Activated naive CD8-positive, alpha-beta T cell treated with anti-CD3 and anti-CD28 coated beads, Interleukin-2, amount 50 U/mL, for 24 hours (primary cell): ENCODE data around the gene PID1.

Experiments used
- ATAC-seq: fragments of 150-1000 bp; cut with Tn5 transposase; one replicate; pipeline ENCODE4 v1.10.0; 2021
- DNase-seq: peaks from one replicate; pipeline ENCODE4 v3.0.0; 2021
- H3K27ac Mint-ChIP-seq: one replicate; pipeline ENCODE4 v1.8.0; 2021; ENCODE audit warnings: mild to moderate bottlenecking, mixed read lengths
- H3K27me3 Mint-ChIP-seq: one replicate; pipeline ENCODE4 v1.8.0; 2021; ENCODE audit warnings: mixed read lengths
- H3K36me3 Mint-ChIP-seq: one replicate; pipeline ENCODE4 v1.8.0; 2021; ENCODE audit warnings: low read depth, mixed read lengths
- H3K4me1 Mint-ChIP-seq: one replicate; pipeline ENCODE4 v1.8.0; 2021; ENCODE audit warnings: mixed read lengths
- H3K4me3 Mint-ChIP-seq: one replicate; pipeline ENCODE4 v1.8.0; 2021; ENCODE audit warnings: mild to moderate bottlenecking, moderate library complexity, mixed read lengths
- H3K9me3 Mint-ChIP-seq: one replicate; pipeline ENCODE4 v1.8.0; 2021; ENCODE audit warnings: mixed read lengths

Gene PID1, protein sequence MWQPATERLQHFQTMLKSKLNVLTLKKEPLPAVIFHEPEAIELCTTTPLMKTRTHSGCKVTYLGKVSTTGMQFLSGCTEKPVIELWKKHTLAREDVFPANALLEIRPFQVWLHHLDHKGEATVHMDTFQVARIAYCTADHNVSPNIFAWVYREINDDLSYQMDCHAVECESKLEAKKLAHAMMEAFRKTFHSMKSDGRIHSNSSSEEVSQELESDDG

GRCh38 chr2:229270551-229271410 lies at the start of gene PID1:
Gene PID1 (minus strand): TSS chr2:229271287. CDS start chr2:229271043, 244 bp downstream.
- Mint-ChIP-seq H3K27ac (no peak within 1 kb of the TSS), H3K36me3 (no peaks in the 10 kb centered on the region), H3K9me3 (no peaks in the 10 kb centered on the region), H3K4me1 (no peaks in the 10 kb centered on the region), H3K27me3 (peaks cover 35% of the 10 kb centered on the region), H3K4me3 (no peak within 1 kb of the TSS)
- ATAC-seq (no peak), DNase-seq (no peak)

DNA sequence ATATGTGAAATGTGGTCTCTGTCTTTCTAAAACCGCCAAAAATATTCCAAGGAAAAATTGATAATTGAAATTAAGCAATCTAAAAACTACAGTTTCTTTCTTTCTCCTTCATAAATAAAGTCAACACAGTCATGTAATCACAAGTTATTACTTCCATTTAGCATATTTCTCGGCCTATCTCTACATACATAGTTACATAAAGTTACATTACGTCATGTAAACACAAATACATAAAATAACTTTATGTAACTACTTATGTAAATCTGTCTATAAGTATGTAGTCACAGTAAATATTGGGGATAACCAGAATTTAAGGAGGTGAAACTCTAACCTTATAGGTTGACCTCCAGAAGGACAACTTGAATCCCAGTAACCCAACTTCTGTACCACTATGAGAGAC lies 48.5 kb upstream of the PID1 start:
- Mint-ChIP-seq H3K4me3 (no peak overlapping the region), H3K36me3 (no peaks in the 10 kb centered on the region), H3K27me3 (no peaks in the 10 kb centered on the region), H3K9me3 (peaks cover 8% of the 10 kb centered on the region), H3K4me1 (no peaks in the 10 kb centered on the region), H3K27ac (no peak overlapping the region)
- ATAC-seq = no peak
- no peak for DNase-seq

- ATAC-seq (no peak), DNase-seq (no peak)
- no peaks in the 10 kb centered on the region for H3K36me3 Mint-ChIP-seq
- no peaks in the 10 kb centered on the region for H3K9me3 Mint-ChIP-seq
- H3K4me3 Mint-ChIP-seq = no peak overlapping the region
- no peaks in the 10 kb centered on the region for H3K27me3 Mint-ChIP-seq
- no peak overlapping the region for H3K27ac Mint-ChIP-seq
- no peaks in the 10 kb centered on the region for H3K4me1 Mint-ChIP-seq
Measured at GRCh38 chr2:229314117-229314516, 43.0 kb upstream of the PID1 start.

DNA sequence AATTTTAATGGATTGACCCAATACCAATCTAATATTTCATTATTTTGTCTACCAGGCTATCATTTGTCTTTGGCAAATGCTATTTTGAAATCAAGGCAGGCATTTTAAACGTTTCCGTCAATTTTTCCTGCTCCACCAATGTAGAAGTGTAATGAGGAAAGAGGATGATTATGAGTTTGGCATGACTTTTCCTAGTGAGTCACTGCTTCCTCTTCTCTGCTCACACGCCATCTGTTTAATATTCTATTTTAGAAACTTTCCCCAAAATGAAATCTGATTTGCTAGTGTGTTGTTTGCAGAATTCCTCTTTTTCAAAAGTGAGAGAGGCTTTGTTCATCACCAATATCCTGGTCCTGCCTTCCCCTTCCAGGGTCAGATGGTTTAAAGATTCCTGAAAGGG lies 42.5 kb upstream of the PID1 start:
- Mint-ChIP-seq H3K4me3 (no peak overlapping the region), H3K36me3 (no peaks in the 10 kb centered on the region), H3K27ac (no peak overlapping the region), H3K4me1 (no peaks in the 10 kb centered on the region), H3K9me3 (no peaks in the 10 kb centered on the region), H3K27me3 (no peaks in the 10 kb centered on the region)
- ATAC-seq (no peak), DNase-seq (no peak)

DNA sequence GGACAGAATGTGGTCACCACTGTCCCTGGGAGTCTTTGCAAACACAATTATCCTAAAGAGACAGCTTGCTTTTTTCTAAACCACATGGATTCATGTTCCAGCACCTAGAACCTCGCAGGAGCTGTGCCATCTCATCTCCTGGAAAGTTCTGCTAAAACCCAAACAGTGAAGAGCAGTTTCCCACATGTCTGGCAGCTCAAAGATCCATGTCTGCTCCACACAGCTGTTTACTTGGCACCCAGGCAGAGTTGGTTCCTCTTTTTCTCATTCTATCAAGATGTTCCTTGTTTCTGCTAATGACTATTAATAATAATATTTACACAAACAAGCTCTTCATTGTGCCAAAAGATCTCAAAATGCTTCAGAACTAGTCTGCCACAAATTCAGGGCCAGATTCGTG lies 30.1 kb upstream of the PID1 start:
- H3K9me3 Mint-ChIP-seq = no peaks in the 10 kb centered on the region
- DNase-seq (no peak), ATAC-seq (no peak)
- H3K27me3 Mint-ChIP-seq = peaks cover 2% of the 10 kb centered on the region
- H3K4me1 Mint-ChIP-seq = no peaks in the 10 kb centered on the region
- no peak overlapping the region for H3K4me3 Mint-ChIP-seq
- H3K36me3 Mint-ChIP-seq = no peaks in the 10 kb centered on the region
- no peak overlapping the region for H3K27ac Mint-ChIP-seq

GRCh38 chr2:229300790-229301189 lies 29.7 kb upstream of the PID1 start:
- H3K36me3 Mint-ChIP-seq = no peaks in the 10 kb centered on the region
- no peak overlapping the region for H3K4me3 Mint-ChIP-seq
- no peaks in the 10 kb centered on the region for H3K4me1 Mint-ChIP-seq
- no peaks in the 10 kb centered on the region for H3K9me3 Mint-ChIP-seq
- H3K27me3 Mint-ChIP-seq = peaks cover 2% of the 10 kb centered on the region
- no peak for ATAC-seq
- DNase-seq = no peak
- no peak overlapping the region for H3K27ac Mint-ChIP-seq

DNA sequence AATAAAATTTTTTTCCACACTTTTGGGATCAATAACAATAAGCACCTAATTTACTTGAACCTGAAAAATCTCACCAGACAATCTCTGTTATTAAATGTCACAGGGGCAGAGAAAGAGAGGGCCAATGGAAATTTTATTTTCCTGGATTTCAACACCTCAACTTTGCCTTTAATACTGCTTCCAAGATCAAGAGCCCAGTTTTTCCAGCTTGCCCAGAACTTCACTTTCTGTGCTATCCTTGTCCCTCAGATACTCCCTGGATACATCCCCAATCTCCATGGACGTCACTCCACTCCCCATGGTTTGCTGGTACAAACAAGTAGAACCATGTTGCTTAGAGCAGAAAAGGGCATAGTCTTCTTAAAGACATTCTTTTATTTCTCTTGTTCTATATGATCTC lies 29.3 kb upstream of the PID1 start:
- Mint-ChIP-seq H3K4me3 (no peak overlapping the region), H3K27ac (no peak overlapping the region), H3K4me1 (no peaks in the 10 kb centered on the region), H3K36me3 (no peaks in the 10 kb centered on the region), H3K27me3 (peaks cover 2% of the 10 kb centered on the region), H3K9me3 (no peaks in the 10 kb centered on the region)
- no peak for DNase-seq
- no peak for ATAC-seq

- no peak overlapping the region for H3K4me3 Mint-ChIP-seq
- ATAC-seq (no peak), DNase-seq (no peak)
- H3K27ac Mint-ChIP-seq = no peak overlapping the region
- H3K36me3 Mint-ChIP-seq = no peaks in the 10 kb centered on the region
- H3K27me3 Mint-ChIP-seq = no peaks in the 10 kb centered on the region
- H3K9me3 Mint-ChIP-seq = no peaks in the 10 kb centered on the region
- no peaks in the 10 kb centered on the region for H3K4me1 Mint-ChIP-seq
Measured at GRCh38 chr2:229297247-229297646, 26.2 kb upstream of the PID1 start.

DNA sequence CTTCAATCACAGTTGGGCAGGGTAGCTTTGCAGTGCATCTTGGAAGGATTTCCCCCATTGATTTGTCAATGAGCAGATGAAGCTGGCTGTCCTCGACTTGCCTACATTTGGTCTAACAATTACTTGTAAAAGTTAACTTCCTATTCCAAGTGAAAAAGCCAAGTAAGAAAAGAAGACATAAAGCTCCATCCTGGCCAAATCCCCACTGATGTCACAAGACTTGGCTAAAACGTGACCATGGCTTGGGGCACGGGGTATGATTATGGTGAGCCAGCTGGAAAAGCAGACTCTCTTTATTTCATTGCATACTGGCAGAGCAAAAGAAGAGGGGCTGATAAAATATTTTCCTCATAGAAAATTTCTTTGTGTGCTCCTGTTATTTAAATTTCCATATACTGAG lies 25.4 kb upstream of the PID1 start:
- no peak overlapping the region for H3K4me3 Mint-ChIP-seq
- no peaks in the 10 kb centered on the region for H3K4me1 Mint-ChIP-seq
- no peaks in the 10 kb centered on the region for H3K27me3 Mint-ChIP-seq
- H3K9me3 Mint-ChIP-seq = no peaks in the 10 kb centered on the region
- ATAC-seq = no peak
- H3K36me3 Mint-ChIP-seq = no peaks in the 10 kb centered on the region
- DNase-seq = no peak
- H3K27ac Mint-ChIP-seq = no peak overlapping the region

DNA sequence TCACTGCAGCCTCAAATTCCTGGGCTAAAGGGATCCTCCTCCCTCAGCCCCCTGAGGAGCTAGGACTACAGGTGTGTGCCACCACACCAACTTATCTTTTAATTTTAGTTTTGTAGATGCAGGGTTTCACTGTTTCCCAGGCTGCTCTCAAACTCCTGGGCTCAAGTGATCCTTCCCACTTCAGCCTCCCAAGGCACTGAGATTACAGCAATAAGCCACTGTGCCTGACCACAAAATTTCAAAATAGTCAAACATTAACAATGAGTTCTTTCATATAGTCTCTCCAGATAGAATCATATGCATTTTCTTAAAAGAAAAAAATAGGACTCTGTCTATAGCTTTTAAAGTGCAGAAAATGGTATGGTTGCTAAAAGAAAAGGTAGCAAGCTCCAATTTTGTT lies 24.9 kb upstream of the PID1 start:
- H3K27ac Mint-ChIP-seq = no peak overlapping the region
- no peak overlapping the region for H3K4me3 Mint-ChIP-seq
- DNase-seq = no peak
- no peak for ATAC-seq
- no peaks in the 10 kb centered on the region for H3K4me1 Mint-ChIP-seq
- H3K9me3 Mint-ChIP-seq = no peaks in the 10 kb centered on the region
- no peaks in the 10 kb centered on the region for H3K36me3 Mint-ChIP-seq
- H3K27me3 Mint-ChIP-seq = no peaks in the 10 kb centered on the region

DNA sequence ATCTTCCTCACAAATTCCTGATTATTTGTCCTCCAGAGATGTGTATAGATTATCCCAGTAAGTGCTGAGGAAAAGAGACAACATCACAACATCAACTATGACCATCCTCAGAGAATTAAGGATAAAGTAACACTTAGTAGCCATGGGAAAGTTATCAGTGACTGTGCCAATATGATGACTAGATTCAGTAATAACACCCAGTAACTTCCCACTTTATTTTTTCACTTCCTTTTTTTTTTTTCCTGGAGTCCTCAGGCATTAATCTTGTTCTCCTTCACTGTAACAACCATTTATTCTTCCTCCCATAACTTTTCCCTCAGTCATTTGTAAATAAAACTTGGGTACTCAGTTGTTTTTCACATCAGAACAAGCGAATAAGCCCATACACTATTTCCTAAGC lies 16.7 kb upstream of the PID1 start:
- Mint-ChIP-seq H3K4me3 (no peak overlapping the region), H3K36me3 (no peaks in the 10 kb centered on the region), H3K27ac (no peak overlapping the region), H3K27me3 (no peaks in the 10 kb centered on the region), H3K9me3 (peaks cover 5% of the 10 kb centered on the region), H3K4me1 (no peaks in the 10 kb centered on the region)
- ATAC-seq (no peak), DNase-seq (no peak)

- Mint-ChIP-seq H3K4me3 (no peak overlapping the region), H3K27ac (no peak overlapping the region), H3K9me3 (no peaks in the 10 kb centered on the region), H3K27me3 (no peaks in the 10 kb centered on the region), H3K36me3 (no peaks in the 10 kb centered on the region), H3K4me1 (no peaks in the 10 kb centered on the region)
- ATAC-seq (no peak), DNase-seq (no peak)
Measured at GRCh38 chr2:229282758-229283546, 11.9 kb upstream of the PID1 start.

GRCh38 chr2:229279516-229279915 lies 8.4 kb upstream of the PID1 start:
- Mint-ChIP-seq H3K27ac (no peak overlapping the region), H3K9me3 (no peaks in the 10 kb centered on the region), H3K4me3 (no peak overlapping the region), H3K4me1 (no peaks in the 10 kb centered on the region), H3K36me3 (no peaks in the 10 kb centered on the region), H3K27me3 (no peaks in the 10 kb centered on the region)
- ATAC-seq (no peak), DNase-seq (no peak)

DNA sequence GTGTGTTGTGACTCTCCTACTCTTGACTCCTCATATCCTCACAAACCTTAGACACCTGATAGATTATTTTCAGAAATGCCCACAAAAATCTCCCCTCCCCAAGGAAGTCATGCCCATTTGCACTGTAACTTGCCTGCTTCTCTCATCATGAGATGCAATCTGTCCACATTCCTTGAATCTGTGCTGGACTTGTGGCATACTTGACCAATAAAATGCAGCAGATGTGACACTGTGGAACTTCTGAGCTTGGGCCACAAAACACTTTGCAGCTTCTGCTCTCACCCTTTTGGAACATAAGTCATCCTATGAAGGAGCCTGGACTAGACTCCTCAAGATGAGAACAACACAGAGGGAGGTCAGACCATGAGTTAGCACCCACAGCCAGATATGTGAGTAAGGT lies 4.4 kb upstream of the PID1 start:
- DNase-seq (no peak), ATAC-seq (no peak)
- Mint-ChIP-seq H3K27me3 (peaks cover 18% of the 10 kb centered on the region), H3K9me3 (no peaks in the 10 kb centered on the region), H3K27ac (no peak overlapping the region), H3K4me1 (no peaks in the 10 kb centered on the region), H3K4me3 (no peak overlapping the region), H3K36me3 (no peaks in the 10 kb centered on the region)
